ENCODE results near the gene AGAP3.

Gene AGAP3

DNA sequence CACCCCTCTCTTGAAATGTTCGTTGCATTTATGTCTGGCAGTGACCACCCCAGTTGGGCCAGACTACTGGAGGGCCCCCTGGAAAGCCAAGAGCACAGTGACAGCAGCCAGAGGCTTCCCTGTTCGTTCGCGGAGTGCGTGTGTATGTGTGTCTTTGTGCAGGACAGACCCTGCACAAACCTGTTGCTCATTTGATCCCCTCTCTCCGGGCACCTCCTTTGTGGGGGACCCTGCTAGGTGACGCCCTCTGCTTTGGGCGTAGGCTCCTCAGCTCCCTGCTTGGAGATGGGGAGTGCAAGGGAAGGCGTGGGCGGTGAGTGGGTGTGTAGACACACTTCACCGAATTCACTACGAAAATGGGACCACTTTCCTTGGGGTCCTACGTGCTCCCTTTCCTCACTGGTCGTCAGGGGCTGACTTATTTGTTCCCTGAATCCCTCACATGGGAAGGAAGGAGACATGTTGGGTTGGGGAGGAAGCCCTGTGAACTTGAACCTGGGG lies 38.7 kb downstream of the AGAP3 start:
- DNase-seq, result no peak

DNA sequence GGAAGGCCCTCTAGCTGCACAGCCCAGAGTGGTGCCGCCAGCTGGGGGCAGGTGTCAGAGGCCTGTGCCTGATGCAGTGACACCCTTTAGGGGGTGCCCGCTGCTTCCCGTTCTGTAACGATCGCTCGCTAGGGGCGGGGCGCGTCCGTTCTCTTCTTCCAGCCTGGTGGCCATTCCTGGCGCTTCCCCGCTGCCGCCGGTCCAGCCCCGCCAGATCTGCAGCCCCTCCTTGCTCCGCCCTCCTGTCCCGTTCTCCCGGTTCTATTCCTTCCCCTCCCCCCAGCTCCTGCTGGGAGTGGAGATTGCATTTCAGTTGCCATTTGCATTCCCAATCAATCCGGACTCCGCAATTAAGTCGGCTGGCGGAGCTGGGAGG lies 39.2 kb downstream of the AGAP3 start:
- peak; percentile 82 for DNase-seq

DNA sequence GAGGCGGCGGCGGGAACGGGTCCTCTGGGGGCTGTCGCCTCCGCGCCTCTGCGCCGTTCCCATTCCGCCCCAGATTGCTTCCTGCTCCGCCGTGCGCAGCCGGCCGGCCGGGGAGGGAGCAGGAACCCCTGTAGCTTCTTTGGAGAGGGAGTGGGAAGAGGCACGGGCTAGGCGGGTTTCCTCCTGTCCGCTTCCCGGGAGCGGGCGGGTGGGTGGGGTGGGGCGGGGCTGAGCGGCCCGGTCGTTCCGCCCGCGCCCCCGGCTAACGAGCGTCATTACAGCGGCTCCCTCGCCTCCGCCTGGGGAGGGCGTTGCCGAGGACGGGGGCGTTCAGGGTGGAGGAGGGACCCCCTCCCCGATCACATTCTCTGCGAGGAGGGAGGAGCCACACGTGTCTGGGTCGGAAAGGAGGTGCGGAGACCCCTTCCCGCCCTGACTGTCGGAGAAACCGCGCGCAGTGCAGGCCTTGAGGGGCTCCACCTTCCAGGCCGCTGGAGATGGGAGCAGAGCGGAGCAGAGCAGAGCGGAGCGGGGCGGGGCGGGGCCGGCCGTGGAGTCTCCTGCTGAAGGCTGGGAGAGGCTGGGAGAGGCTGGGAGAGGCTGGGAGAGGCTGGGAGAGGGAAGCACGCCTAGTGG lies 39.7 kb downstream of the AGAP3 start:
- peak; percentile 76 for DNase-seq

DNA sequence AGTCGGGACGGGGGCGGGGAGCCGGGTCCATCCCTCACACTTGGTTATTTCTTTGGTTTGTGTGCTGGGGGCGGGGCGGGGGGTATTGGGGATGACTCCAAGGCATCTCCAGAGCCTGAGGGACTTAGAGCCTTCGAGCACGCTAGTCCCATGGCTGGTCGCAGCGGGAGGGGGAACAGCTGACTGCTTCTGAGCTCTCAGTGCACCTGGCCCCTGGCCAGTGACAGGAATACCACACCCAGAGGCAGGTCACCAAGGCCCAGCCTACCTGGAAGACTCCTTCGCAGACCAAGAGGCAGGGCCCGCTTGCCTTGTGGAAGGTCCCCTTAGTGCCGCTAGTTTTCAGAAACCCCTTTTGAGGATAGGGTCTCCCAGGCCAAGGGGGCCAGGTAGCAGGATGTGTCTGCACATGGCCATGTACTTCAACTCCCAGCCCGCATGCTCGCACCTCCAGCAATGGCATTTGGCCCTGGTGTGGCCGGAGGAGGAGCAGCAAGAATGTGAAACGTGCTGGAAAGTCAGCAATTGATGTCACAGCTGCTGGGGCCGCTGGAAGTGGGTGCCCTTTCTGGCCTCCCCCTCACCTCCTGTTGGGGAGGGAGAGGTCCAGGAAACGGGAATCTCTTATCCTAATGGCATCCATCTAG lies 40.3 kb downstream of the AGAP3 start:
- no peak for DNase-seq

DNA sequence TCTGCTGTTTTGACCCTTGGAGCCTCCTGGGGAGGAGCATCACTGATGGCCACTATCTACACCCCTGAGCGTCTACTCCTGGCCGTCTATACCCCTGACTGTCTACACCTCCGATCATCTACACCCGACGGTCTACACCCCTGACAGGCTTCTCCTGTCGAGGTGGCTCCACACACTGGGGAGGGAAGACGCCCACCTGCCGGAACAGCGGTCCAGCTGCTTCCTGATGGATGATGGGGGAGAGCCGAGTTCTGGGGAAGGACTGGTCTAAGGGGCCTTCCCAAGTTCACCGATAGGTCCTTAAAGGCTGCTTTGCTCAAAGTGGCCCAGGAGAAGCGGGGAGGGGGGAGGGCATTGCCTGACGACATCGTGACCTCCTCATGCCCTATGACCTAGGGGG lies 41.9 kb downstream of the AGAP3 start:
- no peak for DNase-seq

DNA sequence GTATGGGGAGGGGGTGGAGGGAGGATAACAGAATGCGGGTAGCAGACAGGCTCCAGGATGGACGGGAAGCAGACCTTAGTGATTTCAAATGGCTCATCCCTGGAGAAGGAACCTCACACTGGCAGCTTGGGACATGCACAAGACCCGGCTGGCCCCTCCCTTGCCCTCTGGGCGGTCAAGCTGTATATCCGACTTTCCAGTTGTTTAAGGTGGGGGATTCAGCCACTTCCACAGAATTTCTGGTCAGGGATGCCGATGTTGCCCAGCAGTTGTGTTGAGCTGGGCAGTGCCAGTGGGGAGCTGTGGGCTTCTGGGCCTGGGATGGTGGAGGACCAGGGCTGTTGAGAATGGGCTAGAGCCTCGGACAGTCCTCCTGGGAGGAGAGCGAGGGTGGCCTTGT lies 42.4 kb downstream of the AGAP3 start:
- no peak for DNase-seq

DNA sequence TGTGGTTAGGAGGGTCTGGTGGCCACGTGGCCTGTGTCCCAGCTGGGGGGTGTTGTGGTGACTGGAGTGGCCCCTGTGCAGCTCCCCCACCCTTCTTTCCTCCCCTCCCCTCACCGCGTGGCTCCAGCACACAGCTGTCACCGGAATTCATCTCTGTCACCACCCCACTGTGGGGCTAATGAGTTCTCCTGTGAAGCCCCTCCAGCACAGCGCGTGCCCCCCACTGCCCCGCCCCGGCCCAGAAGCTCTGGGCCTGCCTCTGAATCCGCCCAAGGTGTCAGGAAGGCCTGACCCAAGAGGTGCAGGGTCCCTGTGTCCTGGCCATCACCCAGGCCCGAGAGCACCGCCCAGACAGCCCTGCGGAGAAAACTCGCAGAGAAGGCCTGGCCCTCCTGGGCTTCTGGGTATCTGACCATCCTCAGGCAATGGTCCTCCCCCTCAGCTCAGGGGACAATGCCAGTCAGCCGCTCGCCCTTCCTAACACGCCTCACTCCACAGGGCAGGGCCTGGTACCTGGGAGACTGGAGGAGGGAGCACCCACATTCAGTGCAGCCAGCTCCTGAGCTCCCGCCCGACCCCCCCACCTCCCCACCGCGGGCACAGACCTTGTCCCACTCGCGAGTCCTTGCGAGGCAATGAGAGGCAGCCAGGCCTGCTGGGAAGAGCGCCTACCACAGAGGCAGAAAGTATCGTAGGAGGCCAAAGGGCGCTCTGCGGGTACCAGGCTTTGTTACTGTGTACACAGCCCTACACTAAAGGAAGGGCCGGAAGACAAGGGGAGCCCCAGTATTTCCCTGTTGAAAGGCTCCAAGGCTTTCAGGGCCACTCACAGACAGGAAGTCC lies 43.1 kb downstream of the AGAP3 start:
- no peak for DNase-seq

DNA sequence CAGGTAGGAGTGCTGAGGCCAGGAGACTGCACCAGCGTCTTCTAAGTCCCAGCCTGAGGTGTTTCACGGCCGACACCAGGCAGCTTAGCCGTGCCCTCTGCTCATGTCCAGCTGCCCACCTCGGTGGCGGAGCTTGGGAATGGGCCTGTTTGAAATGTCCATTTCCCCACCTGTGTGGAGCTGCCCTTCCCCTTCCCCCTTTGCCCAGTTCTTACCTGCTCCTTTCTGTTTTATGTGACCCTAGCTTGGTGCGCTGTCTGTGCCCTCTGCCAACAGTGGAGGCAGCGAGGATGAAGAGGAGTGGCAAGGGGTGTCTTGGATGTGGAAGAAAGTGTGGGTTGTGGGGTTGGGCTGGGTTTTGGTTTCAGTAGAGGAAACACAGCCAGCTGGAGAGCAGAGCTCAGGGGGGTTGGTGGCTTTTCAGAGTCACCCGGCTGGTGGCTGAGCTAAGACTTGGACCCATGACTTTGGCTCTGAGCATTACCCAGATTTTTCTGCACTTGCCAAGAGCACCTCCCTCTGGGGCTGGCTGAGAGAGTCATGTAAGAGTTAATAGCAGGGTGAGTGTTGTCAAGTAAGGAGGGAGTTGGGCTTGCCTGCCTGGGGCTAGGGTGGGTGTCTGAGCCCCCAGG lies 43.8 kb downstream of the AGAP3 start:
- no peak for DNase-seq

DNA sequence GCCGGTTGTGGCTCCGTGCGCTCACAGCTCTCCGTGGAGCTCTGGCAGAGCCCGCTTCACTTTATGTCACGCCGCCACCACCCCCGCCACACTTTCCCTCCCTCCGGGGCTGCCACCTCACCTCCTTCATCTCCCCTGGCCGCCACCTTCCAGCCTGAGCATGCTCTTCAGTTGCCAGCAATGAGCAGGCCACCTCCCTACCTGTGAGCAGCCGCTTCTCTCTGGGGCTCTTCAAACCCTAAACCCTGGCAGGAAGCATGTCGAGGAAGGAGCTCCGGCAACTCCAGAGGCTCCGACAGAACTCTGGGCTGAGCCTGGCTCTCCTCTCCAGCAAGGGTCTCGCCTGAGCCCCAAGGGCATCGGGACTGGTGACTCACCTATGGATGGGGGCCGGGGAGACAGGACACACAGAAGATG lies 44.5 kb downstream of the AGAP3 start:
- no peak for DNase-seq

DNA sequence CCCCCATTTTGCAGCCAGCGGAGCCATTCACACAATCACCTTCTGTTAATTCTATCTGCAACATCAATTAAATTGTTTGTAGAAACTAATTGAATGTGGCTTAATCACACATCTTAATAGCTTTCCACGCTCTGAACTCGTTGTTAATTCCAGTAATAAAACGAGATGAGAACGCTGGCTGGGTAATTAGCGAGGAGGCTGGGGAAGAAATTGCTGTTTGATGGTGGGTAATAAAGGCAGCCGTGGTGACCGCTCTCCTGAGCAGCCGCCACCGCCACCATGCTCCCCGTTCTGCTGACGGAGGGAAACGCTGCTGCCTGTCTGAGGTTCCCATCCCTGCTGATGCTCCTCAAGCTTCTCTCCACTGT lies 44.9 kb downstream of the AGAP3 start:
- DNase-seq, result no peak

DNA sequence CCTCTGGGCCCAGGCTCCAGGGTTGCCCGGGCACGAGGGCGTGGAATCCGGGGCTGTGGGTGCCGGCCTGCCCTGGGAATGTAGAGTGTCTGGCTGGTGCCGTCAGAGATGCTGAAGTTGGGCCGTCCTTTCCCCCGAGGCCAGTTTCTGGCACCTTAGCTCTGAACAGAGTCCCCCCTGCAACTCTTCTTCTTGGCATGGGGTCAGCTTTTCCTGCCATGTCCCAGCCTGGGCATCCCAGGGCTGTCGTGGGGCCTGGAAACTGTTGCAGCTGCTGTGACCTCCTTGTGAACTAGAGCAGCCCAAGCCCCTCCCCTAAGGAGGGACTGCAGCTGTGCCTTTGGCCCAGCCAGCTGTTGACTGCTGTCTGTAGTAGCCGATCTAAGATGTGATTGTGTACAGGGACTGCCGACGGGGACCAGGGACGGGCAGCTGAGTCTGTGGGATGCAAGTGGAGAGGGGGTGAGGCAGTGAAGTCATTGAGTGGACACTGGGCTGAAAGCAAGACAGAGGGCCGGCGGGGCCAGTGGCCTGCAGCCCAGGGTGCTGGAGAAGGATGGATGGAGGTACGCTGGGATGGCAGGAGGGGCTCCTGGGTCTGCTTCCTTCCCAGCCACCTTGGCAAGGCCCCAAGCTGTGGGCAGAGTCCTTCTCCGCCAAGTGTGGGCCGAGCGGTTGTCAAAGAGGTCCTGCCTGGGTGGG lies 45.5 kb downstream of the AGAP3 start:
- DNase-seq, result peak; percentile 64

DNA sequence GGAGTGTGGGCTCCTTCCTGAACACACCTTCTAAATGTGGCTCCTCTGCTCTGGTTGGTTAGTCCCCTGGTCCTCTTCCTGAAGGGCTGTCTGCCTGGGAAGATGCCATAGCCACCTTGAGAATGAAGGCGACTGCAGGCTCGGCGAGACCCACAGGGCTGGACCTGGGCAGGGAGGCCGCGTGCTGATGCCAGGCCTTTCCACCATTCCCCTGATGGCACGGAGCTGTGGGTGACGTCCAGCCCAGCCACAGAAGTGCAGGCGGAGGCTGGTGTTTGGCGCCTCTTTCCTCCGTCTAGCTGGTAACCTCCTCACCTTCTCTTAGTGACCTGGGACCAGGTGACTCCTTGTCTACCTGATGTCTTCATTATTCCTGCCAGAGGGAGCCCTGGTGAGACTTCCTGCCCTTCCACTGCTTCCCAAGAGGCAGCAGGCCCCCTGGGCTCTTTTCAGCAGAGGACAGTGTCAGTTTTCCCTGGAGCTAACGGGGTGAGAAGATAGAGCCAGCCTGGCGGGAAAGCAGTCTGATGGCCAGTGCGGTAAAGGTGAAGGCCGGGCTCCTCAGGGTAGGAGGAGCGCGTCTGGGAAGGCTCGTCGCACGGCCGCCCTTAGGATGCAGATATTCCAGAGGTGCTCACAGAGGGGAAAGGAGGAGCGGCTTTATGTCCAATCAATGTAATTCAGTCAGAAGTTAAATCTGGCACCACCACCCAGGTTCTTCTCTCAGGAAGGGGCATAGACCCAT lies 46.4 kb downstream of the AGAP3 start:
- DNase-seq, result no peak

DNA sequence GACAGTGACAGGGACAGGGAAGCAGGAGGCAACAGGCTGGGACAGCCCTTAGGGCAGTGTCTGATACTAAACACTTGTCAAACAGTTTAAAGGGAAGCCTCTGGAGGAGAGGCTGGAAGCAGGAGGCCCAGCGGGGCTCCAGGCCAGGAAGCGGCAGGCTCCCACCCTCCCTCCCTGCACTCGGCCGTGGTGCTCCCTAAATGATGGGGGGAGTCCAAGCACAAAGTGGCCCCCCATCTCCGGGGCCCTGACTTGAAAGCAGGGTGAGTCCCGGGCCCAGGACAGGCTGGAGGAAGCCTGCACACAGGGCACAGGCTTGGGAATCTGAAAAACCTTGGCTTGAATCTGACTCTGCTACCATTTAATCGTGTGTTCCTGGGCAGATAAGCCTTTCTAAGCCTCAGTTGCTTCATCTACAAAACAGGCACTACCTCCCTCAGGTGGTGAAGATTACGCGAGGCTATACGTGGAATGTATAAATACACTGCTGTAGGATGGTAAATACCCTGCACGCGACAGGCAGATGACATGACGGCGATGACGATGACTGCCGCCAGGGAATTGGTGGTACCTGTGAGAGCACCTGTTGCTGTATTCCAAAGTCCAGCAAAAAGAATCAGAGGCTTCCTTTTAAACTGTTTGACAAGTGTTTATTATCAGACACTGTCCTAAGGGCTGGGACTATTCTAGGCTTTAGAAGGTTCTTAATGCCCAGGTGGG lies 47.2 kb downstream of the AGAP3 start:
- DNase-seq, result no peak

DNA sequence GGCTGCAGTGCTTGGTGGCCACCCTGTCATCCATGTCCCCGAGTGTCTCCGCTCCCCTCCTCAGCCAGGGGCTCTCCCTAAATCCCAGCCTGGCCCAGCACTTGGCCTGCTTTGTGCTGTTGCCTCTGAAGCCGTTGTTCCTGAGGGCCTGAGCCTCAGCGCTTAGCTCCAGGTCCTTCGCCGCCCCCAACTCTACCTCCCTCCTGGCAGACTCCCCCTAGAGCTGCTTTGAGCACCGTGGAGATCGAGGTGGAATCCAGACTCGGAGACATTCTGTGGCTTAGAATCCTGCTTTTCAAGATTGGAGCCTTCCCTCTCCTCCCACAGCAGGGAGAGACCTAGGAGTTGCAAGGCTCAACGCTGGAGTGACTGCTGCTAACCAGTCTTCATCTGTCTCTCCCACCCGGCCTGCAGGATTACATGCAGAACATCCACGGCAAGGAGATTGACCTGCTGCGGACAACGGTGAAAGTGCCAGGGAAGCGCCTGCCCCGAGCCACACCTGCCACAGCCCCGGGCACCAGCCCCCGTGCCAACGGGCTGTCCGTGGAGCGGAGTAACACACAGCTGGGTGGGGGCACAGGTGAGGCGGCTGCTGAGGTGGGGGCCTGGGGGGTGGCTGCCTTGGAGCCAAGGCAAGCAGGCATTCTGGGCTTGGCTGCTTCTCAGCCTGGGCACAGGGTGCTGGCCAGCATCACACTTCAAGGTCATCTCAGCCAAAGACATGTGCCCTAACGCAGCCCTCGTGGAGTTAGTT lies 47.9 kb downstream of the AGAP3 start:
- no peak for DNase-seq

DNA sequence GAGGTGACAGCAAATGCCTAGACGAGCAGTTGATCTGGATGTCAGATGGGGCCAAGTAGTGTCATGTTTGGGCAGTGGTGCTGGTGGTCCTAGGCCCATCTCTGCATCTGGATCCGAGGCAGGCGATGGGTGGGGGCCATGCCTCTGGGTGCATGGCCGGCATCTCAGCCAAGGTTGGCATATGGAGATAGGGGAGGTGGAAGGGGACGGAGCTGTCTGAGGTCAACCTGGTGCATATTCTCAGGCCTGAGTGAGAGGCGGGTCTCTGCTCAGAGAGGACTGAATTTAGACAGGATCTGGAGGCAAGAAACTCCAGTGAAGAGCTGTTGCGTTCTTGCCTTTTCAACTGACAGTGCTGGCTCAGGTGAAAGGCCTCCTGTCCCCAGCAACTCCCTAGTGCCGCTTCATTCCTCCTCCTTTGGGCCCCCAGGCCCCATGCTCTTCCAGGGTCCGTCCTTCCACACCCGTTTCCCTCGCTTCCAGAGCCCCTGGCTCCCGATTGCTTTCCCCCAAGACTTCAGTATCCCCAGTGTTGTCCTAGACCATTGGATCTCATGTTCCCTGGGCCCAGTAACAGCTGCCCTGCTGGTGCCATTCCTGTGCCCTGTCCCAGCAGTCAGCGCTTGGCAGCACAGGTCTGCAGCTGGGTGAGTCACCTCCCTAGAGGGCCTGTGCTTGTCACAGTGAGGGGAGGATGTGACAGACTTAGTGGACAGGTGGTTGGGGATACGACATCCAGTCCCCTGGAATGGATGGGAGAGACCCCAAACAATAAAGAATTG lies 48.7 kb downstream of the AGAP3 start:
- DNase-seq, result no peak

DNA sequence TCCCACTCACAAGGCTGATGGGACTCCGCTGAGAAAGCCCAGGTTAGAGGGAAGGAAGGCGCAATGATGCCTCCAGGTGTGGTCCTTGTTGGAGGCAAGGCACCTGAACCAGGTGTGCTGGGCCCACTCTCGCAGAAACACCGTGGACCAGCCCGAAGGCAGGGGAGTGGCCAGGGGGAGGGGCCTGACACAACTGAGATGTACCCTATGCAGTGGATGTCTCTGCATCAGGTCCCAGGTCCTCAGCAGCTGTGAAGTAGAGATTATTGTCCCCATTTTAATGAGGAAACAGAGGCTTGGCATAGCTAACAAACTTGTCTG lies 49.2 kb downstream of the AGAP3 start:
- no peak for DNase-seq

DNA sequence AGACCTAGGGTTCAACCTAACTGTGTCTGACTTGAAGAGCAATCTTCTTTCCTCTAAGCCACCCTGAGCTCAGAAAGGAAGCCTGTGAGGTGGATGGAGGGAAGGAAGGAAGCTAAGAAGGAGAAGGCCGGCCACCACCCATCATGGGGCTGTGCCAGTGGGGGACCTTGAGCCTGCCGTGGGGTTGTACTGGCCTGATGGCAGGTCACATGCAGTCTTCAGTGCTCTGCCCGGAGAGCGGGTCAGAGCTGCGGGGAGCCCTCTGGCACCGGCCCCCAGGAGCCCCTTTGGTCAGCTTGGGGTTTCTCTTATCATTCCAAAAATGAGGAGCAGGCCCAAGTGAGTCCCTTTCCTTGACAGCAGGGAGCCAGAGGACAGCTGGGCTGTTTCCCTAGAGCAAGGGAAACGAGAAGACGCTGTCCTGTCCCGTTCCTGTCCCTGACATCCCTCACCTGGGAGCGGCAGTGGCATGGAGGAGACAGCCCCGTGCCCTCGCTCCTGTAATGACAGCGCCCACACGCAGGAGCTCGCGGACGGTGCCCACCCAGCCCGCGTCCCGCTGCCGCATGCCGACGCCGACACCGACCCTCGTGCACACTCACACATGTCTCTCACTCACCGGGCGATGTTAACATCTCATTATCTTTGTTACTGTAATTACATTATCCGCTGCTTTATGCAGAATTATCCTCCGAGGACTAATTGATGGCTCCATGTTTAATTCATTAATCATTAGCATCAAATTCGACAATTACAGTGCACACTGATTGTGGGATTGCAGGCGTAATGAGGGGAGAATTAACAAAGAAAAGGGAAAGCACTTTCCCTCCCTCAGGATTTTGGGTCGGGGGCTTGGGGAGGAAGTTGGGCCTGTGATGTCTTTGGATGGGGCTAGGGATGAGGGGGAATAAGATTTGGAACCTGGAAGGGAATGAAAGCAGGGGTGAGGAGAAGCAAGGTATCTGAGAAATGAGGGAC lies 49.9 kb downstream of the AGAP3 start:
- no peak for DNase-seq

DNA sequence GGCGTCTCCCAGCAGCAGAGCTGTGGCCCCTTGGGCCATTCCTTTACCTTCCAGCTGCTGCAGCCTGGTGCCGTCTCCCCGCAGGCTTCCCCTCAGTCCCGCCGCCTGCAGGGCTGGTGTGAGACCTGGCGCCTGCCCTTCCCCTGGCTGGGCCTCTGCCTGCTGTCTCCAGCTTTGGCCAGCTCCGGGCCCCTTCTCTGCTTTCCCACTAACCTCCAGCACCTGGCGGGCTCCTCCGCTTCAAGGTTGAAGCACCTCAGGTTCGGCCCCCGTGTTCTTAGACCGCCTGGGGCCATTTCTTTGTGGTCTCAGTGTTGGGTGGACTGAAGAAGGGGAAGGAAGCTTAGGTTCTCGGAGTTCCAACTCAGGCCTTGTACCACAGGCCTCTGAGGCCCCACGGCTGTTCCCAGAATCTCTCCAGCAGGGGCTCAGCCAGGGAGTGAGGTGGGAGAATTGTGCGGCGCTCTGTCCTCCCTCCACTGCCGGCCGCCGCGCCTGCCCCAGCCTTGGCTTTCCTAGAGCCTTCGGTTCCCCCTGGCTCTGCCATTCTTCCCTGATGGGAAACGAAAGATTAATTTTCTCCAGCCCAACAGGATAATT lies 50.9 kb downstream of the AGAP3 start:
- DNase-seq, result peak; percentile 60

All from eye (tissue), 1 donor.